AG04449 (cell line): ENCODE data around the gene BEND3.

Experiments
- CTCF ChIA-PET: fragments of 350-600 bp; formaldehyde crosslinking; extraction: SDS; loops from one replicate; lab custom pipeline; 2021; ENCODE audit warnings: antibody characterized with exemption; lab: Yijun Ruan, JAX
- POLR2A ChIA-PET: fragments of 400-600, 350-600 bp; formaldehyde crosslinking; extraction: SDS; loops from one replicate; lab custom pipeline; 2020; ENCODE audit warnings: antibody characterized with exemption, inconsistent platforms; lab: Yijun Ruan, JAX
- DNase-seq: peaks from one replicate; pipeline ENCODE4 v3.0.0-alpha.2; 2010; ENCODE audit warnings: low read depth, low spot score
- H3K4me3 ChIP-seq: 2 replicates; pipeline ENCODE4 v1.5.1; 2011; ENCODE audit warnings: low read depth, mild to moderate bottlenecking, control low read depth, low read length
- CTCF ChIP-seq: IDR thresholded peaks from one replicate; pipeline ENCODE4 v1.5.1; 2011; ENCODE audit warnings: mild to moderate bottlenecking, moderate library complexity, low read length, control low read depth, inconsistent platforms; ENCODE audit not compliant: insufficient read depth; ENCODE audit errors: missing control alignments

The BEND3 gene

GRCh38 chr6:107116931-107117330 lies 1.6 kb upstream of the BEND3 start:
- ChIA-PET CTCF (interaction anchor here (2.7 kb wide), 1 partner anchor 14 kb away, joined by 6 read pairs; no protein-coding TSS in a partner anchor), POLR2A (no interaction called here)
- no peak overlapping the region for H3K4me3 ChIP-seq
- TF ChIP-seq CTCF, result no peak
- no peak for DNase-seq

- TF ChIP-seq CTCF, result no peak
- no peak for DNase-seq
- ChIA-PET CTCF (interaction anchor here (1.0 to 2.7 kb wide), 7 partner anchors 11 to 203 kb away, joined by 3 to 6 read pairs (median 4); partner anchors contain the start of gene MTRES1), POLR2A (interaction anchor here (0.6 kb wide), 1 partner anchor 490 kb away, joined by 3 read pairs; no protein-coding TSS in a partner anchor)
- peak overlapping the region; percentile 63 for H3K4me3 ChIP-seq
These were observed 1.1 kb upstream of the BEND3 start for GRCh38 chr6:107116328-107116892.

GRCh38 chr6:107115695-107116327 lies 496 bp upstream of the BEND3 start:
- no peak for DNase-seq
- CTCF ChIA-PET, result interaction anchor here (0.5 to 2.7 kb wide), 9 partner anchors 9 to 204 kb away, joined by 3 to 10 read pairs (median 4); partner anchors contain the start of gene MTRES1
- H3K4me3 ChIP-seq, result peak overlapping the region; percentile 63
- TF ChIP-seq CTCF, result no peak
- POLR2A ChIA-PET, result interaction anchor here (0.6 kb wide), 1 partner anchor 489 kb away, joined by 3 read pairs; no protein-coding TSS in a partner anchor

- ChIA-PET POLR2A (no interaction called here), CTCF (interaction anchor here (0.6 to 2.1 kb wide), 44 partner anchors 8 to 779 kb away, joined by 3 to 22 read pairs (median 4); partner anchors contain the start of gene MTRES1)
These were observed 946 bp downstream of the BEND3 start for GRCh38 chr6:107114213-107114925.

GRCh38 chr6:107110200-107110599 lies 5.1 kb downstream of the BEND3 start:
- DNase-seq, result no peak
- no peak for TF ChIP-seq CTCF
- ChIA-PET CTCF (interaction anchor here (0.7 to 1.2 kb wide), 3 partner anchors 11 to 20 kb away, joined by 3 read pairs; no protein-coding TSS in a partner anchor), POLR2A (no interaction called here)
- H3K4me3 ChIP-seq, result no peak overlapping the region

More at GRCh38 chr6:107114213-107114925, 946 bp downstream of the BEND3 start:
- peak; percentile 72 for TF ChIP-seq CTCF
- no peak for DNase-seq
- H3K4me3 ChIP-seq, result peak overlapping the region; percentile 63
